Measurements from ENCODE around the gene ATP2B2. TPM values are rescaled to one million over a fixed set of nuclear protein-coding genes. Genes with fewer than 3 reads are reported as not detected.

Gene ATP2B2
- total RNA-seq, 4 donors from 2014 or later, result 0.42 to 2.0 (median 1.1) TPM

DNA sequence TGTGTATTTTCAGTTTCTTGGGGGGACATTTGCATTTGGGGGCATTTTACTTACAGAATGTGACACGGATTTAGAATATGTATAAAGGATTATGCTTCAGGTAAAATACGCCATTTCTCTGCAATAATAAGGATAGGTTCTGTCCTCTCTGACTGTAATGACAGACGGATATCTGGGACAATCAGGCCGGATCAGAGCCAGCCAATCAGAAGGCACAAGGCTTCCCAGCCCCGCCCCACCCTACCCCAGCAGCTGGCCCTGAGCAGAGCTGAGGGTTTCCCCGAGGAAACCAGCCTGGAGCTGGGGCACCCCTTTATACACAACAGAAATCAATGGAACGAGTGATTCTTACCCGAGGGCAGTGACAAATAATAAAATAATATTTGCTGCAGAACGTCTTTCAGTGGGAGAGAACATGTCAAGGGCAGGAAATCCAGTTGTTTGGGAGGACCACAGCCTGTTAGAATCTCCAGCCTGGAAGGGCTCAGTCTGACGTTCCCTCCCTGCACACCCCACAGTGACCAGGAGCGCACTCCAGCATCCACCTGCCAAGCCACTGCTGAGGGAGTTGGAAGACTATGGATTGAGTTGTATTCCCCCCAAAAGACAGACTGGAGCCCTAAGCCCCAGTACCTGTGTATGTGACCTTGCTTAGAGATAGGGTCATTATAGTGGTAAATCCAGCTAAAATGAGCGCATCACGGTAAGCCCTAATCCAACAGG is 154.2 kb downstream of the ATP2B2 start:
- no peak for TF ChIP-seq EP300 (IDR thresholded peaks at IDR 0.05)
- Histone ChIP-seq H3K4me3 (no peak overlapping the region), H3K27ac (no peak overlapping the region)

DNA sequence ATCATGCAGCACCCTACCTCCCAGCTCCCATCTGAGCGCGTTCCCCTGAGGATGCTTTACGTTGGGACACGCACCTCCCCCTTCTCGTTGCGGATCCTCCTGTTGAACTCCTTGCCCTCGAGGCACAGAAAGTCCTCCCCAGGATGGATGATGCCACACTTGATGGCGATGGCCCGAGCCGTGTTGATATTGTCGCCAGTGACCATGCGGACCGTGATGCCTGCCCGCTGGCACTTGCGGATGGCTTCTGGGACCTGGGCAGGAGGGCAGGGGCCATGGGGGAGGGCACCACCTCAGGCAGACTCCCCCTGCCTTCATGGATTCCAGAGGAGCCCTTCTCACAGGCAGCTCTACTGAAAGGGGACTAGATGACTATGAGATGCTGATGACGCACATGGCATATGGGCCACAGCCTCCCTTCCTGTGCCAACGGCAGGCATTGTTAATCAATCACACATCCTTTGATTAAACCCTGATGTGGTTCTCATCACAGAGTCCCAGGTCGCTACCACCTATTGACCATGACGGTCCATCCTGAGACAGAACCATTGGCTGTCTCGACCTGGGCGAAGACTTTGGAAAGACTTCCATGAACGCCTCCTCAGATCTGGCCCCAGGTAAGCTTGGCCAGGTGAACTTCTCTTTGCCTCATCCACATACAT is 154.9 kb downstream of the ATP2B2 start:
- peaks cover 0 to 6% (median 0%) of the 10 kb centered on the region in 3 donors for H3K36me3 ChIP-seq
- H3K9me3 ChIP-seq, result no peaks in the 10 kb centered on the region
- 83 to 91% methylated on average over 21 to 22 of the region's 22 CpGs for WGBS, 2 donors
- H3K27me3 ChIP-seq, result no peaks in the 10 kb centered on the region
- H3K4me1 ChIP-seq, result peaks cover 0 to 8% (median 0%) of the 10 kb centered on the region in 4 donors
- no peak for DNase-seq (ENCODE audit: low spot score in 2 of 2)
- no peak overlapping the region for H3K27ac ChIP-seq
- no peak overlapping the region for H3K4me3 ChIP-seq
- TF ChIP-seq POLR2A (IDR thresholded peaks at IDR 0.05) (no peak), EP300 (IDR thresholded peaks at IDR 0.05) (no peak)
- TF ChIP-seq, protein P1, sequence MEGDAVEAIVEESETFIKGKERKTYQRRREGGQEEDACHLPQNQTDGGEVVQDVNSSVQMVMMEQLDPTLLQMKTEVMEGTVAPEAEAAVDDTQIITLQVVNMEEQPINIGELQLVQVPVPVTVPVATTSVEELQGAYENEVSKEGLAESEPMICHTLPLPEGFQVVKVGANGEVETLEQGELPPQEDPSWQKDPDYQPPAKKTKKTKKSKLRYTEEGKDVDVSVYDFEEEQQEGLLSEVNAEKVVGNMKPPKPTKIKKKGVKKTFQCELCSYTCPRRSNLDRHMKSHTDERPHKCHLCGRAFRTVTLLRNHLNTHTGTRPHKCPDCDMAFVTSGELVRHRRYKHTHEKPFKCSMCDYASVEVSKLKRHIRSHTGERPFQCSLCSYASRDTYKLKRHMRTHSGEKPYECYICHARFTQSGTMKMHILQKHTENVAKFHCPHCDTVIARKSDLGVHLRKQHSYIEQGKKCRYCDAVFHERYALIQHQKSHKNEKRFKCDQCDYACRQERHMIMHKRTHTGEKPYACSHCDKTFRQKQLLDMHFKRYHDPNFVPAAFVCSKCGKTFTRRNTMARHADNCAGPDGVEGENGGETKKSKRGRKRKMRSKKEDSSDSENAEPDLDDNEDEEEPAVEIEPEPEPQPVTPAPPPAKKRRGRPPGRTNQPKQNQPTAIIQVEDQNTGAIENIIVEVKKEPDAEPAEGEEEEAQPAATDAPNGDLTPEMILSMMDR (IDR thresholded peaks at IDR 0.05), result no peak

More for the DNA sequence above, 154.2 kb downstream of the ATP2B2 start:
- DNase-seq (ENCODE audit: low spot score in 2 of 2), result no peak
- Histone ChIP-seq H3K36me3 (peaks cover 0 to 6% (median 0%) of the 10 kb centered on the region in 3 donors), H3K27me3 (no peaks in the 10 kb centered on the region), H3K9me3 (no peaks in the 10 kb centered on the region), H3K4me1 (peaks cover 0 to 8% (median 0%) of the 10 kb centered on the region in 4 donors)
- 55% methylated on average over 13 of the region's 13 CpGs for WGBS, 2 donors

DNA sequence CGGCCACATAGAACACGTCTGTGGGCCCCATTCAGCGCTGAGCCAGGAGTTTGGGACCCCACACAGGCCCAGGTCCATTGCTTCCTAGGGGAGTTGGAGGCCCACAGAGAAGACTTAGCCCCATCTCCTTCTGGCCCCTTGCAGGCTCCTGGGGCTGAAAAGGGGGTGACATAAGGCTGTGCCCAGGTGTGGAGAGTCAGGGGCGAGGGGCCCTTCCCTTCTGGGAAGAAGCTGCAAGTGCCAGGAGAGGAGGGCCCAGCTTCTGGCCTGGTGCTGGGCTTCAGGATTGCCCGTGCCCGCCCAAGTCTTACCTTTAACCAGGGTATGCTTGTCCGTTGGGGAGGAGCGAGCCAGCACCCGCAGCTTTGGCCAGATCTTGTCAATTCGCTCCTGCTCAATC is 155.6 kb downstream of the ATP2B2 start:
- Histone ChIP-seq H3K4me1 (peaks cover 0 to 8% (median 0%) of the 10 kb centered on the region in 4 donors), H3K36me3 (peaks cover 0 to 6% (median 0%) of the 10 kb centered on the region in 3 donors), H3K9me3 (no peaks in the 10 kb centered on the region), H3K27ac (no peak overlapping the region), H3K27me3 (no peaks in the 10 kb centered on the region), H3K4me3 (no peak overlapping the region)
- WGBS, 2 donors, result 90 to 92% methylated on average over 10 of the region's 10 CpGs
- TF ChIP-seq, protein P1 (IDR thresholded peaks at IDR 0.05), result no peak
- TF ChIP-seq EP300 (IDR thresholded peaks at IDR 0.05), result no peak
- no peak for TF ChIP-seq POLR2A (IDR thresholded peaks at IDR 0.05)
- no peak for DNase-seq (ENCODE audit: low spot score in 2 of 2)

DNA sequence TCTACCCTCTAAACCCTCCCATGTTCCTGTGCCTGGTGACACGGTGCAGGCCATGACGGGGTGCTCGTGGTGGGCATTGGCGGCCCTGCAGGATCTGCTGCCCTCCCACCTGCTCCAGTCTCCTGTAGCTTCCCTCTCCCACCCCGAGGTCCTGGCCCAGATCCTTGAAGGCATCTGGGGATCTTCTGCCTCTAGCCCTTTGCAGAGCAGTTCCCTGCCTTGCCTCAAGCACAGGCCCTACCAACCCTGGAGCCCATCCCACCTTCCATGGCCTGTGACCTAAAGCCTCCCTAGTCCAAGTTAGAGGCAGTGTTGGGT is 157.0 kb downstream of the ATP2B2 start:
- no peak overlapping the region for H3K4me3 ChIP-seq
- no peaks in the 10 kb centered on the region for H3K9me3 ChIP-seq
- no peak for DNase-seq (ENCODE audit: low spot score in 2 of 2)
- 89 to 95% methylated on average over 3 to 5 of the region's 5 CpGs for WGBS, 2 donors
- no peaks in the 10 kb centered on the region for H3K4me1 ChIP-seq
- H3K27ac ChIP-seq, result no peak overlapping the region
- peaks cover 0 to 6% (median 0%) of the 10 kb centered on the region in 3 donors for H3K36me3 ChIP-seq
- TF ChIP-seq EP300 (IDR thresholded peaks at IDR 0.05) (no peak), POLR2A (IDR thresholded peaks at IDR 0.05) (no peak)
- TF ChIP-seq, protein P1 (IDR thresholded peaks at IDR 0.05), result no peak
- no peaks in the 10 kb centered on the region for H3K27me3 ChIP-seq

DNA sequence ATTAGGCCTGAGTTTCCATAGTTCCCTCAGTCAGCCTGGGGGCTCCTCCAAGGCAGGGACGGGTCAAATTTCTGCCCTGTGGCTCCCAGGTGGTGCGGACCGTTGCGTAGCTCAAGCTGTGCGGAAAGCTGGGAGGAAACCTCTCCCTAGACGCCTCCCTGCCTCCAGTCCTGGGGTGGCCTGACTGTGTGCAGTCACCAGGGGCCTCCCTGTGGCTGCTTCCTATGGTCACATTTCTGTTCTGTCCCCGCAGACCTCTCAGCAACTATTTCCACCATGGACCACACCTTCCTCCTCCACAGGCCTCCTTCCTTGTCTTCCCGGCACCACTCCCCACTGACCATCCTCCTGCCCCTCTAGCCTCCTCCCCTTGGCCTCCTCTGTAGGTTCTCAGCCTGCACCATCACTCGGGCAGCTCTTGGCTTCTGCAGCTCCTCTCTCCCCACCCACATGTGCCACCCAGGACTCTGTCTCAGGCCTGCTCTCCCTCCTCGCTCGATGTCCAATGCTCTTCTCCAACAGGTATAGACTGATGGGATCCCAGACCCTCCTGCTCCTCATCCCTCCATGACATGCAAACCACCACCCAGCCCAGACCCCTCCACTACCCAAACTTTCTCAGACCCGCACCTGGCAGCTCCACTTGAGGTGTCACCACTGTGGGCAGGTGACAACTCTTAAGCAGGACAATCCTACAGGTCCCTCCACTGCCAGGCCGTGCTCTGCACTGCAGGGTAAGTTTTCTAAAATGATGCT is 157.6 kb downstream of the ATP2B2 start:
- TF ChIP-seq EP300 (IDR thresholded peaks at IDR 0.05) (no peak), POLR2A (IDR thresholded peaks at IDR 0.05) (no peak)
- TF ChIP-seq, protein P1 (IDR thresholded peaks at IDR 0.05), result no peak
- Histone ChIP-seq H3K36me3 (peaks cover 0 to 6% (median 0%) of the 10 kb centered on the region in 3 donors), H3K27ac (no peak overlapping the region), H3K27me3 (no peaks in the 10 kb centered on the region), H3K4me3 (no peak overlapping the region), H3K4me1 (no peaks in the 10 kb centered on the region), H3K9me3 (no peaks in the 10 kb centered on the region)
- 72 to 75% methylated on average over 13 of the region's 13 CpGs for WGBS, 2 donors
- DNase-seq (ENCODE audit: low spot score in 2 of 2), result no peak

All from tibial nerve (tissue), 4 donors.